Epithelial cell of esophagus (primary cell): ENCODE measurements around the gene ERH.

Experiments used
- DNase-seq: peaks from one replicate; pipeline ENCODE4 v3.0.0; 2010; ENCODE audit warnings: low read depth
- H3K4me3 ChIP-seq: 2 replicates; pipeline ENCODE4 v1.5.1; 2011; ENCODE audit warnings: mild to moderate bottlenecking, low read length, control low read depth
- TF ChIP-seq, protein P1 (sequence below): IDR thresholded peaks from 2 replicates; pipeline ENCODE4 v1.5.1; 2011; ENCODE audit warnings: low read depth, mild to moderate bottlenecking, low read length, control low read depth, inconsistent platforms; ENCODE audit not compliant: insufficient read depth; ENCODE audit errors: missing control alignments

Gene ERH

DNA sequence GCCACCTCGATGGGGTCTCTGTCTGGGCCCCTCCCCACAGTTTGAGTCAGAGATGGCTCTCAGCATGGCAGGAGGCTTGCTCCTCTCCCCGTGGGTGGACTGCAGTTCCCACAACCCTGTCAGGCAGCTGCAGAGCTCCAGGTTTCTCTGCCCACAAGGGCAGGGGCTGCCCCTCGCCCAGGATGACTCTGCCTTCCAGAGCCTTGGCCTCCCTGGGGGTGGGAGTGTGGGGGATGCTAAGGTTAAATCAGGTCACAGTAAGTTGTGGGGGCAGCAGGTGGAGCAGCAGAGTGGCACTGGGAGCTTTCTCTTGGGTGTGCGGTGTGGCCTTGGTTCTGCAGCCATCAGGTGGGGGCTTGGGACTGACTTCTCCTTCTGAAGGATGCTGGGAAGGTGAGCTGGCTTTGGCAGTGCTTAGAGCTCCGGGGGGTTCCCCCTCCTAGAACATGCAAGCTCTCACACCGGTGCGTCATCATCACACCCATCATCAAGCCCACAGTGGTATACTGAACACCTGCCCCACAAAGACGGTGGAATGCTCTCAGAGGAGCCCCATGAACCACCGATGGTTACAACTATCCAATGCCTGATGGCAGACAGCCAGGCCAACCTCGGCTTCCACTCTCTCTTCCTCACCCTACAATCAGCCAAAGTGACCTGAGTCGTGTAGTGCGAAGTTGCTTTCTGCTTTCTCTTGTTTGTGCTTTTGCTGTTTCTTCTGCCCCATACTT, 39.7 kb downstream of the ERH start:
- TF ChIP-seq, protein P1, sequence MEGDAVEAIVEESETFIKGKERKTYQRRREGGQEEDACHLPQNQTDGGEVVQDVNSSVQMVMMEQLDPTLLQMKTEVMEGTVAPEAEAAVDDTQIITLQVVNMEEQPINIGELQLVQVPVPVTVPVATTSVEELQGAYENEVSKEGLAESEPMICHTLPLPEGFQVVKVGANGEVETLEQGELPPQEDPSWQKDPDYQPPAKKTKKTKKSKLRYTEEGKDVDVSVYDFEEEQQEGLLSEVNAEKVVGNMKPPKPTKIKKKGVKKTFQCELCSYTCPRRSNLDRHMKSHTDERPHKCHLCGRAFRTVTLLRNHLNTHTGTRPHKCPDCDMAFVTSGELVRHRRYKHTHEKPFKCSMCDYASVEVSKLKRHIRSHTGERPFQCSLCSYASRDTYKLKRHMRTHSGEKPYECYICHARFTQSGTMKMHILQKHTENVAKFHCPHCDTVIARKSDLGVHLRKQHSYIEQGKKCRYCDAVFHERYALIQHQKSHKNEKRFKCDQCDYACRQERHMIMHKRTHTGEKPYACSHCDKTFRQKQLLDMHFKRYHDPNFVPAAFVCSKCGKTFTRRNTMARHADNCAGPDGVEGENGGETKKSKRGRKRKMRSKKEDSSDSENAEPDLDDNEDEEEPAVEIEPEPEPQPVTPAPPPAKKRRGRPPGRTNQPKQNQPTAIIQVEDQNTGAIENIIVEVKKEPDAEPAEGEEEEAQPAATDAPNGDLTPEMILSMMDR, result no peak
- no peak overlapping the region for H3K4me3 ChIP-seq
- no peak for DNase-seq

DNA sequence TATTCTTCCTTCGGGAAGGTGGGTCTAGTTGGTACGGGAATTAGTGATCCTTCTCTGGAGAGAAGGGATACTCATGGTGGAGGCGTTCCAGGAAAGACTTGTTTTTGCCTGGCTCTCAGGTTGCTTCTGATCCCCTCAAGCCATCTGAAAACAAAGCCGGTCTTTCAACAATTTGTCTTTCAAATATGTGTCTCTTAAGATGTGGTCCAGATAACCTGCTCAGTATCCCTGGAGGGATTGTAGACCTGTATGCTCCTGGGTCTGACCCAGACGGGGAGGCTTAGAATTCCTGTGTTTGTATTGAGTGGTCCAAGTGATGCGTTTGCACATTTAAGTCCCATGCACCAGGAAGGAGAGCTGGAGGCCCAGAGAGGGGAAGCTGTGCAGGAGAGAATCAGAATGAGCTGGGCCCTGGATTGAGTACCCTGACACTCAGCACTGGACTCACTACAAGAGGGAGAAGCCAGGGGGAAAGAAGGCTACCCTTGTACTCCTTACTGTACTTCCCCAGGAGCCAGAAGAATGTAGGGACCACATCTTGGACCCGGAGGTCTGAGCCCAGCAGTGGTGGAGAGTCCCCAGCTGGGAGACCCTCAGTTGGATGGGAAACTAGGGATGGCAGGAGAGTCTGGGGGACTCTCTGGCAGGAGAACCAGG, 40.4 kb downstream of the ERH start:
- H3K4me3 ChIP-seq, result no peak overlapping the region
- TF ChIP-seq, protein P1, result no peak
- no peak for DNase-seq

DNA sequence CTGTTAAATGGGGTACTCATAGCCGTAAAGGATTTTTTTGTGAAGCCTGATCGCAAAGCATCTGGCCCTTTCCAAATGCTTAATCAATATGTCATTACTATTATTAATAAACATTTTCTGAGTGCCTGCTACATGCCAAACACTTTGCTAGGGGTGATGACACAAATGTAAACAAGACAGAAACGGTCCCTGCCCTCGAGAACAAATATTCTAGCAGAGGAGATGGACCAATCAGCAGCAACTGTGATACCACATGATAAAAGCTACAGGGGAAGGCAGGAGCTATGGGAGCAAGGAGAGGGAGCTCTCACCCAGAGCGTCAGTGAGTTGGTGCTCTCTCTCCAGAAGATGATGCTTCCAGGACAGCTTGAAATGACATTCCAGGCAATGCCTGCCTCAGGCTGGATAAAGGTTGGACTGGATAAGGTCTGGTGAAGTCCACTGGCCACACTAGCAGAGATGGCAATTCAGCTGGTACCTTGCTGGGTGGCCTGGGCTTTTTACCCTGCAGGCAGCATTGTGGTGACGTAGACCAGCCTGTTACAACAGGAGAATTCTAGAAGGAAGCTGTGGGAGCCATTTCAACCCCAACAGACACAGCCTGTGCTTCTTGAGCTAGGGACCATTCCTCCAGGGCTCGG, 41.1 kb downstream of the ERH start:
- peak; percentile 47 for DNase-seq
- TF ChIP-seq, protein P1, result no peak
- H3K4me3 ChIP-seq, result no peak overlapping the region

DNA sequence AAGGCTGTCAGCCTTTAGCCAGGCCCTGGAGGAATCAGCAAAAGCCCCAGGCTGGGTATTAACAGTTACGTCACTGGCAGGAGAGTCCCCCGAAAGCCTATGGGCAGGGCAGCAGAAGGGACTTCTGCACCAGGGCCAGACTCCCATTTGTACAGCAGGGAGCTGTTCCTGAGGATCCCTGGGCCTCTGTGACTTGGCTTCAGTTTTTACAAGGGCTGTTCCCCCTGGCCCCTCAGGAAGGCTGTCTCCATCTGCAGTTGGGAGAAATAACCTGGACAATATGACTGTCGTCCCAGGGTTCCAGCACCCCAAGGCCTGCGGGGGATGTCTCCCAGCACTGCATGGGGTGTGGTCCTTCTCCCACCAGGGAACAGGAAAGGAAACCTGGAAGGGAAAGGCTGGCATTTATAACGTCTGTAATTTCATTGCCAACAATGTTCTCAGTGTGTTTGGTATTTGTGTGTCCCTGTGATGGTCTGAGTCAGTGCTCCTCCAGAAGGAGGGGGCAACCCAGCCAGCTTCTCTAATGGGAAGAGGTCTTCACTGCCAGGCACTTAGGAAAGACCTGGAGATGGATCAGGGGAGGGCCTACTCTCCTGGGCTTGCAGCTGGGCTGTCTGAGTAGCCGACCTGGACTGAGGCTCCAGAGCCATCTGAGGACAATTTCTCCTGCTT, 42.4 kb downstream of the ERH start:
- H3K4me3 ChIP-seq, result no peak overlapping the region
- TF ChIP-seq, protein P1, result no peak
- no peak for DNase-seq

DNA sequence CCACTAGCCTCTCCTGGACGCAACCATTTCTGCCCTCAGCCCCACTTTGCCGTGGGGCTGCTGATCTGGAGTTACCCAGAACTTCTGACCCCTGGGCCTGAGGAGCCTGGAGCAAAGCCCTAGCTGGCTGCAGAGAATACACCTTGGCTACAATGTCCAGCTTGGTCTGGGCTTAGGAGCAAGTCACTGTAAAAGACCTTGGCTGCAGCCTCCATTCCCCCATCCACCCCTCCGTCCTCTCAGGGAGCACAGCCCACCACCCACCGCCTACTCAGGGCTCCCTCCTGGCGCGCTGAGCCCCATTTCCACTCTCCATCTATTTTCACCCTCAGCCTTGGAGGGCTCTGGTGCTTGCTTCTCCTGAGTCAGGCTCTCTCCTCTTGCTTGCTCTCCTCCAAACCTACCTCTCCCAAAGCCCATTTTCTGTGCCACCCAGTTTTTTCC, 42.9 kb downstream of the ERH start:
- DNase-seq, result no peak
- no peak overlapping the region for H3K4me3 ChIP-seq
- TF ChIP-seq, protein P1, result no peak

DNA sequence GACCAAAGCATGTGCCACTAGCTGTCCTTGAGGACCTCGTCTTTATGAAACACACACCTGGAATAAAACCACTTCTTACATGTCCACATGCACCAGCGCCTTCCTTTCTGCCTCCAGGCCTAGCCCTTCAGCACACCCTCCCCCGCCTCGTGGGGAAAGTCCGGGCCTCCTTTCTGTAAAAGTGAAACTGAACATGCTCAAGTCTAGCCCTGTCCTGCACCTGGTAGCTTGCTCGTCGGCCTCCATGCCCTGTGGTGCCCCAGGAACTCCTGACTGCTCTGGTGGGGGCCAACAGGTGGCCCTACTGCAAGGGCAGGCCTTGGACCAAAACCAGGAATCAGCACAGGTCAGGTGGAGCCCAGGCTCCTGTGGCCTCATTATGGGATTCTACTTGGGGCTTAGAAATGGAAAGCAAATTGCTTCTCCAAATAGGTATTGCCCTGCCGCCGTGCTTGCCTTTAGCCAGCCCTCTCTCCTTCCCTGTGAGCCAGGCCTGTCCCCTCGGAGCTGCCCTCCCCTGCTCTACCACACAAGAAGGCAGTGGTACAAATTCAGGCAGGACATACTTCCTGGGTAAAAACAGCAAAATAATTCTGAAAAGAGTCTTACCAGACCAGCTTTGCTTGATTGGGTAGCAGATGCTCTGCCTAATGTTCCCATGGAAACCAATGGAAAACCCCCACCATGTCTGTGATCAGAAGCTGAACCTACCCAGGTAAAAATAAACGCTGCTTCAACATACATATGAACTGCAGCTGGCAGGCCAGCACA, 43.5 kb downstream of the ERH start:
- H3K4me3 ChIP-seq, result no peak overlapping the region
- DNase-seq, result peak; percentile 30
- TF ChIP-seq, protein P1, result no peak
